Uterus (tissue), 2 donors: ENCODE results near the gene ELAPOR1.

ENCODE experiments used
- CTCF ChIP-seq, 4 experiments: fragments of 200-600 bp in 2 of 4; fragments of 450-650 bp in 2 of 4; sonication (generic) in 2 of 4; IDR thresholded peaks; one replicate each; pipeline ENCODE4 v1.5.1; 2016 to 2019; ENCODE audit warnings: antibody characterized with exemption in 4 of 4, mild to moderate bottlenecking in 2 of 4, moderate library complexity in 1 of 4
- POLR2A ChIP-seq, 2 donors: fragments of 450-650 bp; IDR thresholded peaks; one replicate each; pipeline ENCODE4 v1.6.1; 2016; ENCODE audit warnings: antibody characterized with exemption in 2 of 2, mild to moderate bottlenecking in 1 of 2, moderate library complexity in 1 of 2

DNA sequence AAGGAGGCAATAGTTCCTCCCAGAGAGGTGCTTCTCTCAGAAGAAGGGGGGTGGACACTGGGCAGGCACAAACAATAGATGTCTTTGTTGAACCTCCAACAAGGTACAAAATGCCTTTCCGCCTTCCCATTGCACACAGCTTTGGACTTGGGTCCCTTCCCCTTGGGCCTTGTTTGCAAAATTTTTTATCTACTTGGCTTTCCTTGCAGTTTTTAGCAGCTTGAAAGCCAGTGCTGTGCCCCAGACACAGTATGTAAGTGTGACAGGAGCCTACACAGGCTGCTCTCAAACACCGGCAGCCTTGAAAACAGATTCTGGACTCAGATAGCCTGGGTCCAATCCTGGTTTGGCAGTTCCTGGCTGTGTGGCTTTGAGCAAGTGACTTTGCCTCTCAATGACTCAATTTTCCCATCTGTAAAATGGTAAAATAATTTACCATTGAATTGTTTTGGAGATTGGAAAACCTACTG lies 43.0 kb downstream of the ELAPOR1 start:
- TF ChIP-seq POLR2A (IDR thresholded peaks at IDR 0.05) (no peak), CTCF (IDR thresholded peaks at IDR 0.05) (no peak)
